HG03342 (cell line): ENCODE data around the gene HS3ST3B1.

Experiments
- ATAC-seq: cut with Tn5 transposase; IDR thresholded peaks from one replicate; pipeline ENCODE4 v1.9.1; 2021; ENCODE audit warnings: mild to moderate bottlenecking, moderate library complexity; ENCODE audit not compliant: unreplicated experiment

The HS3ST3B1 gene

GRCh38 chr17:14320098-14320497, 19.2 kb downstream of the HS3ST3B1 start:
- no peak for ATAC-seq

DNA sequence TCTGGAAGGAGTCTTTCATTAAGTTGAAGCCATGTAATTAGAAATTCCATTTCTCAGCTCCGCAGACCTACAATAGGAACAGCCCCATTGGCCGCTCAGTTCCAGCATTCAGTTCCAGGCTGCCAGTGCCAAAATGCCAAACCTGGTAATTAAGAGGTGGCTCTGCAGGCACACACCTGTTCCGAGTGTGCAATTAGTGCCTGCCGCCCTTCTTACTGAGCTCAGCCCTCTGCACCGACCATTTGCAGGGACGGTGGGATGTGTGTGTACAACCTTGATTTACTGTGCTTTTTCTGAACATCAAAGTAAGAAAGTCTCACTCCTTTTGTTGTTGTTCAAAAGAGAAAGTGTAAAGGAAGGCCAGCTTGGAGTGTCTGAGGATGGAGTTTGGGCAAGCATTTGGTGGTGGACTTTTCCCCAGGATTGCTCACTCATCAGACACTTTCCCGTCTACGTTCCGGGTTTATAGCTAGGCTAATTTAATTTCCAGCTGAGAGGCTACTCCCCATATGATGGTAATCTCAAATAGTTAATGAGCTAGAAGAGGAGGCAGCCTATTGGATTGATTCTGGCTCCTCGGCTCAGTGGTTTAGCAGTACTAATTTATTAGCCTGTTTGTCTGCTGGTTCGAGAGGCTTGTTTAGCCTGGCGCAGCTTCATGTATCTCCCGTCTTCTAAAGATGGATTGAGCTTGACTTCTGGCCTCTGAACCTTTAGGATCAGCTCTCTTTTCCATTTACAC, 20.0 kb downstream of the HS3ST3B1 start:
- no peak for ATAC-seq

GRCh38 chr17:14321476-14321949, 20.6 kb downstream of the HS3ST3B1 start:
- ATAC-seq, result no peak

GRCh38 chr17:14321980-14322776, 21.3 kb downstream of the HS3ST3B1 start:
- ATAC-seq, result no peak

- ATAC-seq, result no peak
Observed at GRCh38 chr17:14323522-14323981, 22.7 kb downstream of the HS3ST3B1 start.

GRCh38 chr17:14325618-14326167, 24.8 kb downstream of the HS3ST3B1 start:
- no peak for ATAC-seq

- ATAC-seq, result no peak
Observed at GRCh38 chr17:14329900-14330491, 29.1 kb downstream of the HS3ST3B1 start.

DNA sequence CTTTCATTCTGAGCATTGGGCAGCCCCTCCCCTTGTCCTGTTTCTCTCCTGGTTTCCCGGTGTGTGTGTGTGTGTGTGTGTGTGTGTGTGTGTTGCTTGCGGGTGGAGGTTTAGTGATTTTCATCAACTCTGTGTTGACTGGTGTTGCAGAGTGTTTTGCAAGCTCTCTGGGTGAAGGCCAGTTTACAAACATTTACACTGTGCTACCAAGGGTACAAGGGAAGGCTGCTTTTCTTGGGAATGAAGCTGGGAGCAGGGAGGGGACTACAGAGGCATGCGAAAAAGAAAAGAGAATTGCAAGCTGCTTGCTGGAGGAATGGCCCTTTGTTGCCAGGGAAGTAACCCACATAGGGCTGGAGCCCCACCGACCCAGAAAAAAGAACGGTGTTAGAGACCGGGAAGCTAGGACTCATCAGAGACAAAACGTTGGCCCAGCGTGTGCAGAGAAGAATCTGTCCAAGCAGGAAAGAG, 29.6 kb downstream of the HS3ST3B1 start:
- no peak for ATAC-seq

- ATAC-seq, result no peak
Observed at GRCh38 chr17:14331225-14331981, 30.5 kb downstream of the HS3ST3B1 start.

- no peak for ATAC-seq
Observed at GRCh38 chr17:14331982-14332298, 31.1 kb downstream of the HS3ST3B1 start.

GRCh38 chr17:14332331-14332730, 31.4 kb downstream of the HS3ST3B1 start:
- no peak for ATAC-seq

DNA sequence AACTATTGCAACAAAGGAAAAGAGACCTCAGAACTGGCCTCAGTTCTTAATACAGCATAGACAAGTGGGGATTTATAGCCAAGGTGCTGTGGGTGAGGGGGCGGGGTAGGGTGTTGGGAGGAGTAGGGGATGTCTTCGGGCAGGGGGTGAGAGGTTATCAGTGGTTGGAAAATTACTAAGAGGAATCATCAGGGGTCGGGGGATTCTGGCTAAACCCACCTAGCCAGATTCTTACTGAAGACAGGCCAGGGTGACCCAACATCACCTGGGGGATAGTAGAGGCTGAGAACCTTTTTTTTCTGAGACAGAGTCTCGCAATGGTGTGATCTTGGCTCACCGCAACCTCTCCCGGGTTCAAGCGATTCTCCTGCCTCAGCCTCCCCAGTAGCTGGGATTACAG, 32.6 kb downstream of the HS3ST3B1 start:
- no peak for ATAC-seq

DNA sequence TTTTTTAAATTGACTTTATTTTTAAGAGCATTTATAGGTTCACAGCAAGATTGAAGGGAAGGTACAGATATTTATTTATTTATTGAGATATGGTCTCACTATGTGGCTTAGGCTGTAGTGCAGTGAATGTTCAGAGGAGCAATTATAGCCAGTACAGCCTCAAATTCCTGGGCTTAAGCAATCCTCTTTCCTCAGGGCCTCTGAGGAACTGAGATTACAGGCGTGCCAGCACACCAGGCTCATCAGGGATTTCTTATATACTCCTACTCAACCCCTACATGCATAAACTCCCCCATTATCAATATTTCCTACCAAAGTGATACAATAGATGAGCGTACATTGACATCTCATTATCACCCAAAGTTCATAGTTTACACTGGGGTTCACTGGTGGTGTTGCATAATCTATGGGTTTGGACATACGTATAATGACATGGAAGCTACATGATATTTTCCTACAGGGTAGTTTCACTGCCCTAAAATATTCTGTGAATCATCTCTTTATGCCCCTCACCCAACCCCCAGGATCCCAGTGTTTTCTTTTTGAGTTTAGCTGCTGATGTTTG, 33.5 kb downstream of the HS3ST3B1 start:
- no peak for ATAC-seq

- ATAC-seq, result no peak
Observed at GRCh38 chr17:14334919-14335318, 34.0 kb downstream of the HS3ST3B1 start.

DNA sequence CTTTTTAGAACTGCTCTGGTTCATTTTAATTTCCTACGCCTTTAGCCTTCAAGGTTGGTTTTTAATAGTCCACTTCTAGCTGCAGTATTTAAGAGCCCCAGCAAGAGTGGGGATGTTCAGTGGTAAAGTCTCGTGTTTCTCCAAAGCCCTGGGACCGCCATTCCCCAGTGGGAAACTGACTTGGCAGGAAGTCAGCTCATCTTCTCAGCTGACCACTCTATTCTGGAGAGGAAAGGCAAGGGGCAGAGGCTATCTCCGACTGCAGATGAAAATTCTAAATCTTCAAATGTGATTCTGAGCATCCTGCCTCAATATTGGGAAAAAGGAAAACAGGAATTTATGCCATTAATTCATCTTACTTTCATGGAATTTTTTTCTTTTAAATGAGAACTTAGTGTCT, 35.5 kb downstream of the HS3ST3B1 start:
- ATAC-seq, result no peak

DNA sequence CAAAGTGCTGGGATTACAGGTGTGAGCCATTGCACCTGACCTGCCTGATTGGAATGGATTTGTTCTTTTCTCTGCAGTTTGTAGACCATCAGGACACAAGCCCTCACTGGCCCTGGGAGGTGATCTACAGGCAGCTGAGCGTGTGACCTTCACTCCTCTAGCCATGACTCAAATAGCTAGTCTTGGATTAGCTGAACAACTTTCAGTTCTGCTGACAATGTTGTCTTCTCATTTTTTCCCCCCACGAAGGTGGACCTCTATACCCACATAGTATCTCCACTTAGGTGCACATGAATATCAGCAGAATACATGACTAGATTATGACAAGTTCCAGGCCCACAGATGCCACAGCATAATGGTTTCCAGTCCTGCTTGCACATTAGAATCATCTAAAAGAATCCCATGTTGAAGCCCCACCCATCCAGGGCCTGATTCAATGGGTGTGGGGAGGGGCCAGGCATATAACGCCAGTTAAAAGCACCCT, 36.8 kb downstream of the HS3ST3B1 start:
- no peak for ATAC-seq

- no peak for ATAC-seq
Observed at GRCh38 chr17:14340857-14341754, 40.2 kb downstream of the HS3ST3B1 start.

GRCh38 chr17:14341866-14342265, 41.0 kb downstream of the HS3ST3B1 start:
- no peak for ATAC-seq

DNA sequence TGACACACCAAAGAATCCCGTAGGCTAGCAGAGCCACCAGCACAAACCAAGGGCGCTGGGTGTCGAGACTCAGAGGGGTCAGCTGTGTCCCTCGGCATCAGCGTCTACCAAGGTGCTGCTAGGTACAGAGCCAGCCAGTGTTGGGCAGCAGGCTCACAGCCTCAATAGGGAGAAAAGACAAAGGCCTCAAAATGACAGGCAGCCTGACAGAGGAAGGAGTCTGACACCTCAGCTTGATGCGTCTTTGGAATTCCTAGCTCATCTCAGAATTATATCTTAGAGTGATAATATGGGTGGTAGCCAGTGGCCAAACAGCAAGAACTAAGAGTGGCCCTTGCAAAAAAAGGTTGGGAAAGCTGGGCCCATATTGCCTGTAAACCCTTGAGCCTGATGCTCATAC, 45.9 kb downstream of the HS3ST3B1 start:
- ATAC-seq, result no peak
